HL-60/S4 treated with phorbol 12-myristate 13-acetate at 8.2 ng/mL for 4 days and 3 days (cell line): ENCODE results near the gene CTDNEP1.

ENCODE experiments used
- in situ Hi-C: fragments of 300-500 bp; cut with MboI; formaldehyde crosslinking; loops from 2 replicates; pipeline ENCODE4 v1.15.0; 2022; ENCODE audit warnings: low sequenced_read_pairs

The CTDNEP1 gene

GRCh38 chr17:7232114-7232513 lies 19.4 kb downstream of the CTDNEP1 start:
- in situ Hi-C loops: no loop called here

GRCh38 chr17:7229504-7229903 lies 22.0 kb downstream of the CTDNEP1 start:
- in situ Hi-C loops: no loop called here

- in situ Hi-C loops: no loop called here
Observed at GRCh38 chr17:7228920-7229319, 22.6 kb downstream of the CTDNEP1 start.

GRCh38 chr17:7226721-7227710 lies 24.5 kb downstream of the CTDNEP1 start:
- in situ Hi-C loops: no loop called here

GRCh38 chr17:7225711-7226331 lies 25.7 kb downstream of the CTDNEP1 start:
- in situ Hi-C loops: no loop called here

- in situ Hi-C loops: no loop called here
Observed at GRCh38 chr17:7224661-7225111, 26.8 kb downstream of the CTDNEP1 start.

GRCh38 chr17:7224110-7224509 lies 27.4 kb downstream of the CTDNEP1 start:
- in situ Hi-C loops: no loop called here

GRCh38 chr17:7223375-7223774 lies 28.2 kb downstream of the CTDNEP1 start:
- in situ Hi-C loops: no loop called here

- in situ Hi-C loops: no loop called here
Observed at GRCh38 chr17:7222972-7223292, 28.6 kb downstream of the CTDNEP1 start.

- in situ Hi-C loops: no loop called here
Observed at GRCh38 chr17:7222093-7222971, 29.2 kb downstream of the CTDNEP1 start.

- in situ Hi-C loops: no loop called here
Observed at GRCh38 chr17:7221278-7222092, 30.0 kb downstream of the CTDNEP1 start.

GRCh38 chr17:7220593-7221277 lies 30.8 kb downstream of the CTDNEP1 start:
- in situ Hi-C loops: no loop called here

- in situ Hi-C loops: no loop called here
Observed at GRCh38 chr17:7219812-7220592, 31.5 kb downstream of the CTDNEP1 start, which contains the start of the genes ACADVL and DLG4. Gene ACADVL, plus strand, starts transcription at chr17:7219938. Its CDS starts 47 bp downstream, at chr17:7219985. Gene DLG4, minus strand, starts transcription at chr17:7219836.

- in situ Hi-C loops: no loop called here
Observed at GRCh38 chr17:7219229-7219811, 32.2 kb downstream of the CTDNEP1 start.

GRCh38 chr17:7218758-7219157 lies 32.8 kb downstream of the CTDNEP1 start:
- in situ Hi-C loops: no loop called here

GRCh38 chr17:7218166-7218565 lies 33.4 kb downstream of the CTDNEP1 start:
- in situ Hi-C loops: no loop called here

- in situ Hi-C loops: no loop called here
Observed at GRCh38 chr17:7217113-7217987, 34.2 kb downstream of the CTDNEP1 start.
